Mesendoderm (in vitro differentiated cells): ENCODE results near the gene EIF4E2.

Experiments used
- DNase-seq: peaks from one replicate; pipeline ENCODE4 v3.0.0; 2013
- H2AK5ac ChIP-seq: 2 replicates; pipeline ENCODE4 v1.6.1; 2013; ENCODE audit warnings: low read length, inconsistent platforms
- H2BK120ac ChIP-seq: 2 replicates; pipeline ENCODE4 v1.6.1; 2013; ENCODE audit warnings: low read depth, mild to moderate bottlenecking, low read length, moderate library complexity, mixed read lengths
- H2BK15ac ChIP-seq: replicated peaks from 2 replicates; pipeline ENCODE4 v1.6.1; 2013; ENCODE audit warnings: low read depth, mild to moderate bottlenecking, moderate library complexity
- H2BK5ac ChIP-seq: 2 replicates; pipeline ENCODE4 v1.6.1; 2013; ENCODE audit warnings: low read length, inconsistent platforms
- H3K18ac ChIP-seq: 2 replicates; pipeline ENCODE4 v1.6.1; 2013; ENCODE audit warnings: mild to moderate bottlenecking, low read length, mixed read lengths
- H3K23ac ChIP-seq: one replicate; pipeline ENCODE4 v1.6.1; 2013; ENCODE audit warnings: low read length
- H3K27ac ChIP-seq: 2 replicates; pipeline ENCODE4 v1.5.1; 2013; ENCODE audit warnings: low read depth, mild to moderate bottlenecking, inconsistent platforms, low read length, moderate library complexity
- H3K27me3 ChIP-seq: 2 replicates; pipeline ENCODE4 v1.6.1; 2013; ENCODE audit warnings: low read length, control low read depth, mild to moderate bottlenecking, inconsistent platforms; ENCODE audit not compliant: insufficient read depth, poor library complexity
- H3K36me3 ChIP-seq: 2 replicates; pipeline ENCODE4 v1.6.1; 2013; ENCODE audit warnings: low read length, inconsistent platforms; ENCODE audit not compliant: control insufficient read depth, insufficient read depth
- H3K4ac ChIP-seq: one replicate; pipeline ENCODE4 v1.6.1; 2013; ENCODE audit warnings: low read depth, mild to moderate bottlenecking, low read length, moderate library complexity
- H3K4me1 ChIP-seq: 2 replicates; pipeline ENCODE4 v1.6.1; 2013; ENCODE audit warnings: low read depth, low read length, inconsistent platforms; ENCODE audit not compliant: control insufficient read depth
- H3K4me2 ChIP-seq: 2 replicates; pipeline ENCODE4 v1.6.1; 2013; ENCODE audit warnings: low read length
- H3K4me3 ChIP-seq: 2 replicates; pipeline ENCODE4 v1.5.1; 2013; ENCODE audit warnings: mild to moderate bottlenecking, low read length
- H3K56ac ChIP-seq: one replicate; pipeline ENCODE4 v1.6.1; 2013; ENCODE audit warnings: low read length
- H3K79me1 ChIP-seq: 2 replicates; pipeline ENCODE4 v1.6.1; 2013; ENCODE audit warnings: low read length, inconsistent platforms
- H3K79me2 ChIP-seq: 2 replicates; pipeline ENCODE4 v1.6.1; 2013; ENCODE audit warnings: mild to moderate bottlenecking, low read length; ENCODE audit not compliant: control insufficient read depth, insufficient read depth
- H3K9ac ChIP-seq: 2 replicates; pipeline ENCODE4 v1.6.1; 2013; ENCODE audit warnings: low read length, inconsistent platforms
- H4K5ac ChIP-seq: one replicate; pipeline ENCODE4 v1.6.1; 2013; ENCODE audit warnings: low read length
- H4K8ac ChIP-seq: one replicate; pipeline ENCODE4 v1.6.1; 2013; ENCODE audit warnings: low read depth, mild to moderate bottlenecking, control low read depth, low read length, moderate library complexity
- WGBS: extraction: QIAGEN DNeasy Blood & Tissue Kit; methylation state at CpG from one replicate; pipeline ENCODE4 v1.1.7; 2013; ENCODE audit warnings: low lambda C conversion rate, missing lambda C conversion rate; ENCODE audit not compliant: insufficient coverage; ENCODE audit errors: extremely low coverage; 5-methylcytosine and 5-hydroxymethylcytosine counted together

EIF4E2 gene

DNA sequence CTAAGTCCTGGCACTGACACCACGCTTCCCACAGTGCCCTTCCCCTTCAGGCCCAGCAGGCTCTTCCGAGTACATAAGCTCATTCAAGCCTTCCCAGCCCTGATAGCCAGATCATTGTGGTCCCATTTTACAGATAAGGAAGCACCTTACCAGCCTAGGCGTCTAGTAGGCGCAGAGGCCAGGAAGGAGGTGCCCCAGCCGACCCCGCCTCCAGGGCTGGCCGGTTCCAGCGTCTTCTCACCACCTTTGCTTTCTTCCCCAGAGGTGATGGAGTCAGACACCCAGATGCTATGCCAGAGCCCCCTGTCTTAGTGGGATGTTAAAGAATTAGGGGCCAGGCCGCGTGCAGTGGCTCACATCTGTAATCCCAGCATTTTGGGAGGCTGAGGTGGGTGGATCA is 54.0 kb downstream of the EIF4E2 start:
- Histone ChIP-seq H3K27me3 (no peaks in the 10 kb centered on the region), H3K4ac (no peak overlapping the region), H3K4me2 (no peak overlapping the region), H3K18ac (no peak overlapping the region), H2BK15ac (no peak overlapping the region), H2BK120ac (no peak overlapping the region), H3K79me2 (no peaks in the 10 kb centered on the region), H3K36me3 (no peaks in the 10 kb centered on the region), H3K79me1 (no peaks in the 10 kb centered on the region), H3K27ac (no peak overlapping the region), H3K56ac (no peak overlapping the region), H3K23ac (no peak overlapping the region), H3K4me1 (no peaks in the 10 kb centered on the region), H4K5ac (no peak overlapping the region), H2BK5ac (no peak overlapping the region), H3K4me3 (no peak overlapping the region), H3K9ac (no peak overlapping the region), H2AK5ac (no peak overlapping the region), H4K8ac (no peak overlapping the region)
- WGBS = no CpG with 5 or more reads among the region's 10 CpGs
- DNase-seq = no peak

GRCh38 chr2:232607011-232607410 is 56.5 kb downstream of the EIF4E2 start:
- Histone ChIP-seq H4K5ac (no peak overlapping the region), H3K4me2 (no peak overlapping the region), H4K8ac (no peak overlapping the region), H3K27ac (no peak overlapping the region), H3K23ac (no peak overlapping the region), H2BK5ac (no peak overlapping the region), H3K56ac (no peak overlapping the region), H3K4me3 (no peak overlapping the region), H3K4me1 (no peaks in the 10 kb centered on the region), H3K79me2 (no peaks in the 10 kb centered on the region), H3K9ac (no peak overlapping the region), H3K18ac (no peak overlapping the region), H2BK15ac (no peak overlapping the region), H3K4ac (no peak overlapping the region), H2AK5ac (no peak overlapping the region), H3K27me3 (no peaks in the 10 kb centered on the region), H3K36me3 (no peaks in the 10 kb centered on the region), H2BK120ac (no peak overlapping the region), H3K79me1 (no peaks in the 10 kb centered on the region)
- no peak for DNase-seq
- no CpG with 5 or more reads among the region's 17 CpGs for WGBS

DNA sequence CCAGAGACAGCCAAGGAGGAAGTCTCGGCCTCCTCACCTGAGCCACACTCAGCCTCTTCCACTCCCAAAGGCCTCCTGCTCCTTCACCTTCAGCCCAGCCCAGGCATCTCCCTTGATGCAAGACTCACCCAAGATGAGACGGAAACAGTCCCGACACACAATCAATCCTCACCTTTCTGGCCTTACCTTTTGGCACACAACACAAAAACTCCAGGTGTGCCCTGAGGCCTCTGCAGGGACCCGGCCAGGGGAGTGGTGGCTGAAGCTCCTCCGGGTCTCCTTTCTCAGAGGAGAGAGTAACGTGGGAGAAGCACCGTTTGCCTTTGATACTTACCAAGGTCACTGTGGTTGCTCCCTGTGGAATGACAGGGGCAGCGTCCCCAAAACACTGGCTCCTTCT is 59.1 kb downstream of the EIF4E2 start:
- Histone ChIP-seq H3K9ac (no peak overlapping the region), H3K4ac (no peak overlapping the region), H3K4me3 (no peak overlapping the region), H4K8ac (no peak overlapping the region), H2BK120ac (no peak overlapping the region), H4K5ac (no peak overlapping the region), H3K36me3 (no peaks in the 10 kb centered on the region), H3K4me2 (no peak overlapping the region), H2BK5ac (no peak overlapping the region), H3K79me1 (no peaks in the 10 kb centered on the region), H3K18ac (no peak overlapping the region), H2BK15ac (no peak overlapping the region), H3K79me2 (no peaks in the 10 kb centered on the region), H3K56ac (no peak overlapping the region), H3K27ac (no peak overlapping the region), H3K27me3 (no peaks in the 10 kb centered on the region), H2AK5ac (no peak overlapping the region), H3K23ac (no peak overlapping the region), H3K4me1 (no peaks in the 10 kb centered on the region)
- no CpG with 5 or more reads among the region's 8 CpGs for WGBS
- DNase-seq = no peak

- no CpG with 5 or more reads among the region's 3 CpGs for WGBS
- no peak overlapping the region for H3K9ac ChIP-seq
- H3K4me3 ChIP-seq = no peak overlapping the region
- H3K27ac ChIP-seq = no peak overlapping the region
- H4K8ac ChIP-seq = no peak overlapping the region
- H3K4me1 ChIP-seq = no peaks in the 10 kb centered on the region
- H3K23ac ChIP-seq = no peak overlapping the region
- no peaks in the 10 kb centered on the region for H3K79me1 ChIP-seq
- H4K5ac ChIP-seq = no peak overlapping the region
- H3K79me2 ChIP-seq = no peaks in the 10 kb centered on the region
- no peak overlapping the region for H2AK5ac ChIP-seq
- no peak overlapping the region for H3K56ac ChIP-seq
- no peak overlapping the region for H3K18ac ChIP-seq
- H2BK5ac ChIP-seq = no peak overlapping the region
- H3K4ac ChIP-seq = no peak overlapping the region
- DNase-seq = no peak
- H2BK120ac ChIP-seq = no peak overlapping the region
- no peaks in the 10 kb centered on the region for H3K36me3 ChIP-seq
- H3K4me2 ChIP-seq = no peak overlapping the region
- no peak overlapping the region for H2BK15ac ChIP-seq
- no peaks in the 10 kb centered on the region for H3K27me3 ChIP-seq
These were observed 59.6 kb downstream of the EIF4E2 start for GRCh38 chr2:232610081-232610480.

- Histone ChIP-seq H3K4me3 (no peak overlapping the region), H2BK120ac (no peak overlapping the region), H2BK5ac (no peak overlapping the region), H2AK5ac (no peak overlapping the region), H4K8ac (no peak overlapping the region), H3K9ac (no peak overlapping the region), H3K79me1 (no peaks in the 10 kb centered on the region), H3K18ac (no peak overlapping the region), H2BK15ac (no peak overlapping the region), H3K27me3 (no peaks in the 10 kb centered on the region), H3K79me2 (no peaks in the 10 kb centered on the region), H3K23ac (no peak overlapping the region), H3K4me2 (no peak overlapping the region), H4K5ac (no peak overlapping the region), H3K36me3 (no peaks in the 10 kb centered on the region), H3K4ac (no peak overlapping the region), H3K27ac (no peak overlapping the region), H3K4me1 (no peaks in the 10 kb centered on the region), H3K56ac (no peak overlapping the region)
- no CpG with 5 or more reads among the region's 6 CpGs for WGBS
- DNase-seq = no peak
These were observed 60.6 kb downstream of the EIF4E2 start for GRCh38 chr2:232611061-232611460.

GRCh38 chr2:232611559-232612218 is 61.2 kb downstream of the EIF4E2 start:
- no peaks in the 10 kb centered on the region for H3K79me1 ChIP-seq
- no peak overlapping the region for H3K56ac ChIP-seq
- DNase-seq = peak; percentile 61
- H3K36me3 ChIP-seq = no peaks in the 10 kb centered on the region
- no peak overlapping the region for H2AK5ac ChIP-seq
- no peak overlapping the region for H4K8ac ChIP-seq
- H3K23ac ChIP-seq = no peak overlapping the region
- no peak overlapping the region for H4K5ac ChIP-seq
- no peaks in the 10 kb centered on the region for H3K79me2 ChIP-seq
- no peaks in the 10 kb centered on the region for H3K27me3 ChIP-seq
- H2BK5ac ChIP-seq = no peak overlapping the region
- H3K4me2 ChIP-seq = no peak overlapping the region
- no peak overlapping the region for H3K9ac ChIP-seq
- H3K4ac ChIP-seq = no peak overlapping the region
- no peak overlapping the region for H3K18ac ChIP-seq
- no peak overlapping the region for H2BK120ac ChIP-seq
- H3K4me3 ChIP-seq = no peak overlapping the region
- H2BK15ac ChIP-seq = no peak overlapping the region
- no peak overlapping the region for H3K27ac ChIP-seq
- WGBS = no CpG with 5 or more reads among the region's 9 CpGs
- H3K4me1 ChIP-seq = no peaks in the 10 kb centered on the region
